GM10248 (cell line): Measurements from ENCODE around the gene ADAT2.
A peak's percentile ranks its signal among the peaks of the same experiment; 100 is the strongest.

Source experiments
- CTCF ChIA-PET: fragments of 300-600 bp; sonication (Branson Sonifier 250); formaldehyde crosslinking; extraction: SDS; loops from one replicate; lab custom pipeline; 2021; ENCODE audit warnings: antibody characterized with exemption; lab: Yijun Ruan, JAX
- POLR2A ChIA-PET: fragments of 350-650 bp; sonication (Branson Sonifier 250); formaldehyde crosslinking; extraction: SDS; loops from one replicate; lab custom pipeline; 2020; ENCODE audit warnings: antibody characterized with exemption; lab: Yijun Ruan, JAX
- DNase-seq: peaks from one replicate; pipeline ENCODE4 v3.0.0; 2012; ENCODE audit errors: extremely low spot score
- TF ChIP-seq, protein P1 (sequence below): IDR thresholded peaks from 2 replicates; pipeline ENCODE4 v1.5.1; 2012; ENCODE audit warnings: mild to moderate bottlenecking, low read depth; ENCODE audit errors: extremely low read depth, missing control alignments, control extremely low read depth

Gene ADAT2

DNA sequence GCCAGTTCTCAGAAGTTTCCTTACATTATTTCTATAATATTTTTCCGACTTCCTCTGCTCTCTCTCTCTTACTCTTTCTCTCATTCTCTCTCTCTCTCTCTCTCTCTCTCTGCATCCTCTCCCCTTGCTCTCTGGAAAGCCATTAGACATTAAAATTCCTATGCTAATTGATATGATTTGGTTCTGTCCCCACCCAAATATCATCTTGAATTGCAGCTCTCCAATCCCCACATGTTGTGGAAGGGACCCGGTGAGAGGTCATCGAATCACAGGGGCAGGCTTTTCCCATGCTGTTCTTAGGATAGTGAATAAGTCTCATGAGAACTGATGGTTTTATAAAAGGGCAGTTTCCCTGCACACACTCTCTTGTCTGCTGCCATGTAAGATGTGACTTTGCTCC, 74.1 kb downstream of the ADAT2 start:
- TF ChIP-seq, protein P1, sequence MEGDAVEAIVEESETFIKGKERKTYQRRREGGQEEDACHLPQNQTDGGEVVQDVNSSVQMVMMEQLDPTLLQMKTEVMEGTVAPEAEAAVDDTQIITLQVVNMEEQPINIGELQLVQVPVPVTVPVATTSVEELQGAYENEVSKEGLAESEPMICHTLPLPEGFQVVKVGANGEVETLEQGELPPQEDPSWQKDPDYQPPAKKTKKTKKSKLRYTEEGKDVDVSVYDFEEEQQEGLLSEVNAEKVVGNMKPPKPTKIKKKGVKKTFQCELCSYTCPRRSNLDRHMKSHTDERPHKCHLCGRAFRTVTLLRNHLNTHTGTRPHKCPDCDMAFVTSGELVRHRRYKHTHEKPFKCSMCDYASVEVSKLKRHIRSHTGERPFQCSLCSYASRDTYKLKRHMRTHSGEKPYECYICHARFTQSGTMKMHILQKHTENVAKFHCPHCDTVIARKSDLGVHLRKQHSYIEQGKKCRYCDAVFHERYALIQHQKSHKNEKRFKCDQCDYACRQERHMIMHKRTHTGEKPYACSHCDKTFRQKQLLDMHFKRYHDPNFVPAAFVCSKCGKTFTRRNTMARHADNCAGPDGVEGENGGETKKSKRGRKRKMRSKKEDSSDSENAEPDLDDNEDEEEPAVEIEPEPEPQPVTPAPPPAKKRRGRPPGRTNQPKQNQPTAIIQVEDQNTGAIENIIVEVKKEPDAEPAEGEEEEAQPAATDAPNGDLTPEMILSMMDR, result no peak
- ChIA-PET CTCF (interaction anchor here (1.6 kb wide), 1 partner anchor 51 kb away, joined by 4 read pairs; no protein-coding TSS in a partner anchor), POLR2A (no interaction called here)
- no peak for DNase-seq

DNA sequence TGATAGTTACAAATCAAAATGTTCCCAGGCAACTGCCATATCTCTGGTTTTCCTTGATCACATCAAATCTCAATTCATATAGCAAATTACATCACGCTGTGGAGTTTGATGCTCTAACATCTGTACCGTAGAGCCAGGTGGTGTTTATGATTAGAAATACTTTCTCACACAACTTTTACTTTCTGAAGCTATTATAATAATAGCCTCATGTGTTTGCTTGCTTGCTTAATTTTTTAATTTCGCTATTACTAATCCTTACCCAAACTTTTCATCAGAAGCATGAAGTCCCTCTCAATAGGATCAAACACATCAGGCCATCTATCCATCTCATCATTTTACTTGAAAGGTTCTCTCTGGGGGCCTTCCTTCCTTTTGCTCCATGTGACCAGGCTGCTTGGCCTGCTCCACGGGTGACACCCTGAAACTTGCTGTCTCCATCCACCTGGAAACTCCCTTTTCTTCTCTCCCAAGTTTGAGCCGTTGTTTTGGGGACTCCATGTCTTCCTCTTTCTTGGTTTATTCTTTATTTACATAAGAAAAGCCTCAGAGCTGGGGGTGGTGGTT, 75.4 kb downstream of the ADAT2 start:
- POLR2A ChIA-PET, result no interaction called here
- DNase-seq, result no peak
- CTCF ChIA-PET, result interaction anchor here (1.1 kb wide), 1 partner anchor 23 kb away, joined by 3 read pairs; no protein-coding TSS in a partner anchor
- TF ChIP-seq, protein P1, result no peak

DNA sequence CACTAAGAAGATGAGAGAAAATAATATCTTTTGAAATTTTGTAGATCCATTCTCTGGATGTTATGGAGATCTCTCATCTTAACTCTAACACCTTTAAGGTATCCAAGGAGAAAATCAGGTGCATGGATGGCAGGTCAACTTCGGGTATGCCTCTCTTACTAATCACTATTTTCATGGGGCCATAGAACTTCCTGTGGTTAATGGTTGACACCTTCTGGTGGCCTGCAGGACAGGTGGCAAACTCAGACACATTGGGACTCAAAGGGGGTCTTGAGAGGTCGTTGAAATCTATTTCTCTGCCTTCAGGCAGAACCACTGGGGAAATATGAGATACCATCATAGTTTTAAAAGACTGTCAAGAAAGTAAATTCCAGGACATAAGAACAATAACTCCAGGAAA, 76.5 kb downstream of the ADAT2 start:
- no peak for DNase-seq
- CTCF ChIA-PET, result interaction anchor here (0.9 to 1.4 kb wide), 2 partner anchors 9 to 682 kb away, joined by 3 read pairs; no protein-coding TSS in a partner anchor
- POLR2A ChIA-PET, result no interaction called here
- TF ChIP-seq, protein P1, result peak; percentile 35
